NCI-H1436 (cell line): ENCODE data around the gene RAB34.
"Not testable (repeated sequence)": the region's sequence is repeated elsewhere in the genome, so short reads cannot be mapped to it uniquely, and the experiment has no call there.

Source experiments
- DNase-seq: peaks from one replicate; lab custom pipeline; 2025; lab: John Stamatoyannopoulos, UW

RAB34 gene

GRCh38 chr17:28726627-28727491 is 9.2 kb upstream of the RAB34 start:
- peak; percentile 98 for DNase-seq

GRCh38 chr17:28726226-28726626 is 8.6 kb upstream of the RAB34 start, which contains the start of gene TLCD1:
TLCD1 (minus strand) TSS chr17:28726233; CDS start chr17:28726097, 136 bp downstream.
- peak; percentile 63 for DNase-seq

- DNase-seq, result peak; percentile 77
These were observed 8.1 kb upstream of the RAB34 start for GRCh38 chr17:28725660-28726225.

- DNase-seq, result no peak
These were observed 7.5 kb upstream of the RAB34 start for GRCh38 chr17:28725166-28725659.

GRCh38 chr17:28724500-28725165 is 7.0 kb upstream of the RAB34 start:
- no peak for DNase-seq

GRCh38 chr17:28723836-28724499 is 6.3 kb upstream of the RAB34 start:
- not testable (repeated sequence) for DNase-seq

GRCh38 chr17:28723159-28723835 is 5.6 kb upstream of the RAB34 start:
- DNase-seq, result no peak

- no peak for DNase-seq
These were observed 4.9 kb upstream of the RAB34 start for GRCh38 chr17:28722417-28723158.

GRCh38 chr17:28720997-28721329 is 3.3 kb upstream of the RAB34 start:
- DNase-seq, result not testable (repeated sequence)

- DNase-seq, result no peak
These were observed 2.8 kb upstream of the RAB34 start for GRCh38 chr17:28720247-28720996.

GRCh38 chr17:28719021-28719433 is 1.4 kb upstream of the RAB34 start:
- no peak for DNase-seq

GRCh38 chr17:28718333-28719020 is 809 bp upstream of the RAB34 start:
- peak; percentile 65 for DNase-seq

GRCh38 chr17:28716740-28717577 is 709 bp downstream of the RAB34 start:
- DNase-seq, result no peak

GRCh38 chr17:28715217-28715616 is 2.5 kb downstream of the RAB34 start:
- no peak for DNase-seq

GRCh38 chr17:28714281-28714680 is 3.4 kb downstream of the RAB34 start:
- DNase-seq, result no peak

- no peak for DNase-seq
These were observed 4.8 kb downstream of the RAB34 start for GRCh38 chr17:28712705-28713415.

- peak; percentile 40 for DNase-seq
These were observed 5.5 kb downstream of the RAB34 start for GRCh38 chr17:28712032-28712704.

GRCh38 chr17:28711723-28712031 is 6.0 kb downstream of the RAB34 start, which contains the start of gene PROCA1:
PROCA1 (minus strand) TSS chr17:28711888; CDS start chr17:28711660, 228 bp downstream.
- DNase-seq, result no peak
